D721Med (cell line): ENCODE measurements around the gene CCDC12.

Experiments used
- DNase-seq: peaks from one replicate; pipeline ENCODE4 v3.0.0; 2011; ENCODE audit warnings: low spot score; ENCODE audit not compliant: insufficient read length
- FAIRE-seq: peaks from 2 replicates; lab custom pipeline; 2011; peaks lifted over from hg19 to GRCh38; lab: Jason Lieb, UNC
- TF ChIP-seq, protein P1 (sequence below): IDR thresholded peaks from 2 replicates; pipeline ENCODE4 v1.5.1; 2012; ENCODE audit warnings: mild to moderate bottlenecking, control low read depth; ENCODE audit not compliant: insufficient read depth; ENCODE audit errors: missing control alignments

CCDC12 gene

DNA sequence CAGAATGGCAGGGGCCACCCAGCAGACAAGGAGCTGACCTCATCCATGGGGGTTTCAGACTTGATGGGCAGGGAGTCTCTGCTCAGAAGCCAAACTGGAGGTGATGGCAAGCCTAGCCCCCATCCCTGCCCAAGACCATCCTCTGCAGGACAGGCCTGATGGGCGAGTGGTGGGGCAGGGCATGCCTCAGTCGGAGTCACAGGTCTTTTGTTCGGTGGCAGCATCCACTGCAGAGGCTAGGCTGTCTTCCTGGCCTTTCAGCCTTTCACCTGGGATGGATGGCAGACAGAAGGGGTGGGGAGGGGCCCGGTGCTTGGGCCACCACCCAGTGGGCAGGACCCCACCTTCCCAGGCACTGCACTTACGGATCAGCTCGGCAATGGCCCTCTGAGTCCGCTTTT is 54.7 kb downstream of the CCDC12 start:
- TF ChIP-seq, protein P1, sequence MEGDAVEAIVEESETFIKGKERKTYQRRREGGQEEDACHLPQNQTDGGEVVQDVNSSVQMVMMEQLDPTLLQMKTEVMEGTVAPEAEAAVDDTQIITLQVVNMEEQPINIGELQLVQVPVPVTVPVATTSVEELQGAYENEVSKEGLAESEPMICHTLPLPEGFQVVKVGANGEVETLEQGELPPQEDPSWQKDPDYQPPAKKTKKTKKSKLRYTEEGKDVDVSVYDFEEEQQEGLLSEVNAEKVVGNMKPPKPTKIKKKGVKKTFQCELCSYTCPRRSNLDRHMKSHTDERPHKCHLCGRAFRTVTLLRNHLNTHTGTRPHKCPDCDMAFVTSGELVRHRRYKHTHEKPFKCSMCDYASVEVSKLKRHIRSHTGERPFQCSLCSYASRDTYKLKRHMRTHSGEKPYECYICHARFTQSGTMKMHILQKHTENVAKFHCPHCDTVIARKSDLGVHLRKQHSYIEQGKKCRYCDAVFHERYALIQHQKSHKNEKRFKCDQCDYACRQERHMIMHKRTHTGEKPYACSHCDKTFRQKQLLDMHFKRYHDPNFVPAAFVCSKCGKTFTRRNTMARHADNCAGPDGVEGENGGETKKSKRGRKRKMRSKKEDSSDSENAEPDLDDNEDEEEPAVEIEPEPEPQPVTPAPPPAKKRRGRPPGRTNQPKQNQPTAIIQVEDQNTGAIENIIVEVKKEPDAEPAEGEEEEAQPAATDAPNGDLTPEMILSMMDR: no peak
- DNase-seq: no peak
- no peak for FAIRE-seq

DNA sequence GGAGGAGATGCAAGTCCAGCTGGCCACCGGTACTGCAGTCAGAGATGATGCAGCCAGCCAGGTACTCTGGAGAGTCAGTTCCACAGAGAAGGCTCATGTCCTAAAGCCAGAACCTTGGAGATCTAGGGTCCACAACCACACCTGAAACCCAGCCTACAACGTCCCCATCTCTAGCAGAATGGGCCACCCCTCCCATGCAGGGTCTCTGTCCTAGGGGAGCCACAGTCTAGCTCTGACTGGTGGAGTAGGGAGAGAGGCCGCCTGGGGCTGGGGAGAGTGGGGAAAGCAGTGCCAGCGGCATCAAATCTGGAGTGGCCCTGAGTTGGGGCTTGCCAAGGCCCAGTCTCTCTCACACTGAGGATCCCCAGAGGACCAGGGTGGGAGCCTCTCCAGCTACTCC is 55.5 kb downstream of the CCDC12 start:
- DNase-seq (no peak), FAIRE-seq (no peak)
- TF ChIP-seq, protein P1: no peak

DNA sequence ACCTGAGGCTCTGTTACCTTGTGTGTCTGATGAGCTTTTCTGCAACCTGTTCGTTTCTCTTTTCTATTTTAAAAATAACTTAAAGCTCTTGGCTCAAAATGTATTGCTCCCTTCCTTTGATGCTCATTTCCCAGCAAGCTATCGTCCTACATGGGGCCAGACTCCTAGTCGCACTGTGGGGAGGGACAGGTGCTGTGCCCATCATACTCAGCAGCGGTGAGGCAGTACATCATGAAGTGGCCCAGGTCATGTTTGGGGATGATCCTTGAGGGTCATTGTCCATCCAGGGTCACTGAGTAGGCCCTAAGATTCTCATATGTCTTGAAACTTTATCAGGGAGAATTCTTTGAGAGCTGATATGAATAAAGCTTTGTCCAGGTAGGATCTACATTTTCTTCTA is 57.9 kb downstream of the CCDC12 start:
- no peak for FAIRE-seq
- TF ChIP-seq, protein P1: no peak
- DNase-seq: no peak

DNA sequence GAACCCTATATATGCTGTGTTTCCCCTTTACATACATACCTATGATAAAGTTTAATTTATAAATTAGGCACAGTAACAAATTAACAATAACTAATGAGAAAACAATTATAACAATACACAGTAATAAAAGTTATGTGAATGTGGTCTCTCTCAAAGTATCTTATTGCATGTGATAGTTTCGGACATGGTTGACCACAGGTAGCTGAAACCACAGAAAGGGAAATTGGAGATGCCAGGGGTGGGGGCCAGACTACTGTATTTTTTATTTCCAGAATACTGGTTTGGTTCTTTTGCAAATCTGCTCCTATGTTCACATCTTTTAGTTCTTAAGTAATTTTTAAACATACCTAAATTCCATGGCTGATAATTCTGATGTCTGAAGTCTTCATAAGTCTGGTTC is 58.3 kb downstream of the CCDC12 start:
- no peak for FAIRE-seq
- DNase-seq: no peak
- TF ChIP-seq, protein P1: no peak

DNA sequence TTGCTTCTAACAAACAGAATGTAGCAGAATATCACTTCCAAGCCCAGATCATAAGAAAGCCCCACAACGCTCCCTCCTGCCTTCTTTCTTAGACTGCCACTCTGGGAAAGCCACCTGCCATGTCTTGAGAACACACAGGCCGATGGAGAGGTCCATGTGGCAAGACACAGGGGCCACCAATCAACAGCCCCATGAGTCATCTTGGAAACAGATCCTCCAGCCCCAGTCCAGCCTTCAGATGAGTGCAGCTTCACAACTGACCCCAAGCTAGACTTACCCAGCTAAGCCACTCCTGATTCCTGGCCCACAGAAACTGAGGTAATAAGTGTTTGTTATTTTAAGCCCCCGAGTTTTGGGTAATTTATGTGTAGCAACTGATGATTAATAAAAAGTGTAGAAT is 59.3 kb downstream of the CCDC12 start:
- DNase-seq: no peak
- TF ChIP-seq, protein P1: no peak
- no peak for FAIRE-seq

DNA sequence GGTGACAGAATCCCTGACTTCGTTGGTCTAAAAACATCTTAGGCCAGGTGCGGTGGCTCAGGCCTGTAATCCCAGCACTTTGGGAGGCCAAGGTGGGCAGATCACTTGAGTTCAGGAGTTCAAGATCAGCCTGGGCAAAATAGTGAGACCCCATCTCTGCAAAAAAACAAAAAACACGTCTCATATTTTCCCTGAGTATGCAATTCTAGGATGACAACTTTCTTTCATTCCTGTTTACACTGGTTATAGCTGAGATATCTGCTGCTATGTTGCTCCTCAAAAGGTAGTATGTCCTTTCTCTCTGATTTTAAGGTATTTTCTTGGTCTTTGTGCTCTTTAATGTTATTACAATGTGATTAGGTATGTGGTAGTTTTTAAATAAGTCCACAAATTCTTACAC is 59.7 kb downstream of the CCDC12 start:
- no peak for DNase-seq
- TF ChIP-seq, protein P1: no peak
- no peak for FAIRE-seq

DNA sequence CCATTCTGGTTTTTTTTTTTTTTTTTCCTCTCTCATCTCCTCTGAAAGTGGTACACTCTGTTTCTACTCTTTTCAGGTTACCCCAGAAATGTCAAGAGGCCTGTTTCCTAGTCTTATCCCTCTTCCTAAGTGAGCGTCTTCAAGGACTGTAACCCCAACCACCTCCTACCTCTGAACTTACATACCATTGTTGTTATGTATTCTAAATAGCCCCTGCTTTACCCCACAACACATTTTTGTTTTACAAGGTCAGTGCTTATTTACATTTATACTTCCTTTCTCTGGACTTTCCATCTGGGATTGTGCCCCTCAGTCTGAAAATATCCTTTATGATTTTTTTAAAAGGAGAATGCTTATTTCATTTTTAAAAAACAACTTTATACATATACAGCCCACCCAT is 60.3 kb downstream of the CCDC12 start:
- TF ChIP-seq, protein P1: no peak
- no peak for FAIRE-seq
- DNase-seq: no peak
